Esophagus muscularis mucosa (tissue), 4 donors: Measurements from ENCODE around the gene KHDC4. TPM values are rescaled to one million over a fixed set of nuclear protein-coding genes. Genes with fewer than 3 reads are reported as not detected.

Source experiments
- DNase-seq: peaks from one replicate; pipeline ENCODE4 v3.0.0-alpha.2; 2017; ENCODE audit errors: extremely low spot score
- H3K27ac ChIP-seq, 4 donors: fragments of 200-600 bp; sonication (generic); replicated peaks in 1 of 4; 1 replicate in 3 of 4; 2 replicates in 1 of 4; pipeline ENCODE4 v1.5.1; 2016 to 2019; ENCODE audit warnings: mild to moderate bottlenecking in 1 of 4
- H3K27me3 ChIP-seq, 4 donors: fragments of 200-600 bp; sonication (generic); one replicate each; pipeline versions ENCODE4 v1.5.1 to v1.6.0; 2016 to 2019
- H3K36me3 ChIP-seq, 4 donors: fragments of 200-600 bp; sonication (generic); one replicate each; pipeline ENCODE4 v1.5.1; 2016 to 2019
- H3K4me1 ChIP-seq, 4 donors: fragments of 200-600 bp; sonication (generic); one replicate each; pipeline ENCODE4 v1.5.1; 2016 to 2019
- H3K4me3 ChIP-seq, 4 donors: fragments of 200-600 bp; sonication (generic); 1 replicate in 2 of 4; 2 replicates in 2 of 4; pipeline ENCODE4 v1.5.1; 2016 to 2019; ENCODE audit warnings: mild to moderate bottlenecking in 4 of 4, moderate library complexity in 1 of 4
- H3K9me3 ChIP-seq, 4 donors: fragments of 200-600 bp; sonication (generic); 1 replicate in 3 of 4; 2 replicates in 1 of 4; pipeline ENCODE4 v1.5.1; 2016 to 2019
- CTCF ChIP-seq, 3 experiments: fragments of 200-600 bp in 2 of 3; fragments of 450-650 bp in 1 of 3; sonication (generic) in 2 of 3; IDR thresholded peaks; one replicate each; pipeline ENCODE4 v1.5.1; 2017 to 2019; ENCODE audit warnings: antibody characterized with exemption in 3 of 3, mild to moderate bottlenecking in 2 of 3, moderate library complexity in 1 of 3
- EP300 ChIP-seq: sonication (generic); formaldehyde crosslinking; IDR thresholded peaks from one replicate; pipeline ENCODE4 v1.6.1; 2017; ENCODE audit warnings: antibody characterized with exemption
- POLR2A ChIP-seq: fragments of 450-650 bp; IDR thresholded peaks from one replicate; pipeline ENCODE4 v1.6.1; 2017; ENCODE audit warnings: antibody characterized with exemption, moderate library complexity, mild to moderate bottlenecking, low read depth
- POLR2AphosphoS5 ChIP-seq, 2 donors: sonication (generic); formaldehyde crosslinking; IDR thresholded peaks; one replicate each; pipeline ENCODE4 v1.6.1; 2017; ENCODE audit warnings: antibody characterized with exemption in 2 of 2
- WGBS: methylation state at CpG from one replicate; pipeline ENCODE4 v1.1.5; 2018; 5-methylcytosine and 5-hydroxymethylcytosine counted together
- intact Hi-C: fragments of 100-400 bp; cut with DNase I; formaldehyde crosslinking; loops from one replicate; pipeline ENCODE4 v1.15.1; 2023
- total RNA-seq, 4 donors: library from RNA; depleted of rRNA; stranded (reverse); fragments of >200 nt; gene quantifications; one replicate each; pipeline versions ENCODE4 v1.1.0 to v1.2.1, GENCODE V29; 2016

KHDC4 gene
- total RNA-seq, result 10 to 100 TPM; 25.8 to 41.5 (median 29.2) TPM

DNA sequence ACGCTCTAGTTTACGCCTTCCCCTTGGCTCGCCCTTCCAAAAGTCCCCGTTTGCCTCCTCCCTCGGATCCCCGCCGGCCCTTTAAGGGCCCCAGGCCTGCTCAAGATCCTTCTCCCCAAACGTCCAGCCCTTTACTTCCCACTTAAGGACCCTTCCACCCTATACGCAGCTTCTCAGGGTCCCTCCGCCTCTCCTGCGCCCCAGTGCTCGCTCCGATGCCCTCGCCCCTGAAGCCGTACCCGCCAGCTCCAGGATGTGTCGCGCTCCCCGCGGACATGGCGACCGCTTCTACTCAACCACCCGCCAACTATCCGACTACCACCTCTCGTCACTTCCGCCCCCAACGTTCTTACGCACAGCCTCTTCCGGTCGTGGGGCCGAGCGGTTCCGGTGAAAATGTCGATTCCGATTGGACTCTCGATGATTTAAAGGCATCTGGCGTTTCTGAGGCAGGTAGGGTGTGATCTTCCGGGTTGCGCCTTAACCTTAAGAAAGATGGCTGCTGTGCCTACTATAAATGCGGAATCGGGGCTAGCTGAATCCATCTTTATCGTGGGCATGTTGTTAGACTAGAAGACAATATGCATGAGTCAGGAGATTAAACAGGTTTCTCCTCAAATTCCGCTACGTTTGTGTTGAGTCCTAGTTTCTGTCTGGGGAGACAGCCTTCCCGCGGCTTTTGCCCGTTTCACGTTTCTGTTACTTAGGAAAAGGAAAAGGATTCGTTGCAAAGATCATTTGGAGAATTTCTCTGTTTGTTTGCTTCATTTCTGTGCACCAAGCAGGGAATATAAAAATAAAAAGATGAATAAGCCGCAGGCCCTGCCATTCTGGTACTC lies at the start of gene KHDC4:
KHDC4 (minus strand) TSS at position 317 of the 839 bp plus-strand sequence; CDS start at position 277, 40 bp downstream.
- under 1% methylated on average over 49 of the region's 50 CpGs for WGBS
- peaks cover 13 to 43% (median 31%) of the 10 kb centered on the region in 4 donors for H3K36me3 ChIP-seq
- TF ChIP-seq EP300, result no peak
- peak; percentile 95 for TF ChIP-seq POLR2A
- TF ChIP-seq CTCF (IDR thresholded peaks at IDR 0.05), result peak in 2 of 3 experiments; percentile 11 to 27
- peak; percentile 99 to 100 for TF ChIP-seq POLR2AphosphoS5 (IDR thresholded peaks at IDR 0.05)
- no peaks in the 10 kb centered on the region for H3K9me3 ChIP-seq
- peak; percentile 99 for DNase-seq
- H3K27ac ChIP-seq, result peak within 1 kb of the TSS; percentile 85 to 94 (median 88)
- intact Hi-C loops, result no loop called here
- peak within 1 kb of the TSS; percentile 61 to 85 (median 76) for H3K4me3 ChIP-seq
- H3K4me1 ChIP-seq, result peaks cover 54 to 68% (median 65%) of the 10 kb centered on the region in 4 donors
- no peaks in the 10 kb centered on the region for H3K27me3 ChIP-seq

DNA sequence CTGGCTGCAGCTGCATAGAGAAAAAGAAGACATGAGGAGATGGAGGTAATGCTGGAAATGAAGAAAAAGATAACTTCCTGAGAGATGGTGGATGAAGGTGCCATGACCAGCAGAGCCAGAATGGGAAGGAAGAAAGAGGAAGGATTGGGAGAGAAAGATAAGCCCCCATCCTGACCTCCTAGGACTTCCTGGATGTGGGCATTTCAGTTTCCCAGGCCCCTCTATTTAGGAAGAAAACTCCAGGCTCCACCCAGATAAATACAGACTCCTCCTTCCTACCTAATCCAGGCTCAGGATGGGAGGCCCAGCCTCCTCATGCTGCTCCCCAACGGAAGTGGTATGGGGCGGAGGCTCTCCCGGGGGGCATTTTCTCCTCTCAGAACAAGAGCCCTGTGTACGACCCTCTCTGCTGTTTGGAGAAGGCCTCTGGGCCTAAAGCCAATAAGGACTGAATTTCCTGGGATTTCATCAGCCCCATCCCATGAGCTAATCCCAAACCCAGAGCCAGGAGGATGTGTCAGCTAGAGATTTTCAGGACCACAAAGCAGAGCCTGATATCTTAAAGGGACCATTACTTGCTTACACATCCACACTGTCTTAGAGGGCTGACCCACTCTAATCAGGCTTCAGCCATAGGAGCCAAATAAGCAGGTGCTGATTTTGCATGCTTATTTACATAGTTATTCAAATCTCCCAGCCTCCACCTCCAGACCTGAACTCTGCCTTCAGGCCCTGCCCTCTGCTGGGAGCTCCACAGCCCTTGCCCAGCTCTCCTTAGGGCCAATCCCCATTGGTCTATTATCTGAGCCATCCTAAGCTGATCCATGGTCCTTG lies 49.2 kb upstream of the KHDC4 start:
- H3K36me3 ChIP-seq, result no peaks in the 10 kb centered on the region
- H3K27ac ChIP-seq, result peak overlapping the region; percentile 97
- no peaks in the 10 kb centered on the region for H3K9me3 ChIP-seq
- TF ChIP-seq EP300 (no peak), POLR2AphosphoS5 (IDR thresholded peaks at IDR 0.05) (peak; percentile 39 to 56), CTCF (IDR thresholded peaks at IDR 0.05) (no peak), POLR2A (no peak)
- WGBS, result 30% methylated on average over 2 of the region's 4 CpGs
- H3K4me3 ChIP-seq, result peak overlapping the region; percentile 26 to 46 (median 32)
- intact Hi-C loops, result loop anchor here (2.0 kb wide), 1 partner anchor 23 kb away; no protein-coding TSS in a partner anchor
- peaks cover 51 to 66% (median 59%) of the 10 kb centered on the region in 4 donors for H3K4me1 ChIP-seq
- H3K27me3 ChIP-seq, result no peaks in the 10 kb centered on the region
- DNase-seq, result no peak

GRCh38 chr1:155982106-155982505 lies 47.9 kb upstream of the KHDC4 start:
- 52% methylated on average over 7 of the region's 7 CpGs for WGBS
- intact Hi-C loops, result loop anchor here (2.0 kb wide), 1 partner anchor 21 kb away; no protein-coding TSS in a partner anchor
- Histone ChIP-seq H3K27me3 (no peaks in the 10 kb centered on the region), H3K4me1 (peaks cover 54 to 69% (median 63%) of the 10 kb centered on the region in 4 donors), H3K9me3 (no peaks in the 10 kb centered on the region), H3K4me3 (peak overlapping the region in 3 of 4 donors; percentile 18 to 46 (median 35)), H3K36me3 (no peaks in the 10 kb centered on the region), H3K27ac (peak overlapping the region; percentile 97)
- TF ChIP-seq CTCF (IDR thresholded peaks at IDR 0.05) (no peak), POLR2A (no peak), POLR2AphosphoS5 (IDR thresholded peaks at IDR 0.05) (no peak), EP300 (no peak)
- DNase-seq, result no peak

DNA sequence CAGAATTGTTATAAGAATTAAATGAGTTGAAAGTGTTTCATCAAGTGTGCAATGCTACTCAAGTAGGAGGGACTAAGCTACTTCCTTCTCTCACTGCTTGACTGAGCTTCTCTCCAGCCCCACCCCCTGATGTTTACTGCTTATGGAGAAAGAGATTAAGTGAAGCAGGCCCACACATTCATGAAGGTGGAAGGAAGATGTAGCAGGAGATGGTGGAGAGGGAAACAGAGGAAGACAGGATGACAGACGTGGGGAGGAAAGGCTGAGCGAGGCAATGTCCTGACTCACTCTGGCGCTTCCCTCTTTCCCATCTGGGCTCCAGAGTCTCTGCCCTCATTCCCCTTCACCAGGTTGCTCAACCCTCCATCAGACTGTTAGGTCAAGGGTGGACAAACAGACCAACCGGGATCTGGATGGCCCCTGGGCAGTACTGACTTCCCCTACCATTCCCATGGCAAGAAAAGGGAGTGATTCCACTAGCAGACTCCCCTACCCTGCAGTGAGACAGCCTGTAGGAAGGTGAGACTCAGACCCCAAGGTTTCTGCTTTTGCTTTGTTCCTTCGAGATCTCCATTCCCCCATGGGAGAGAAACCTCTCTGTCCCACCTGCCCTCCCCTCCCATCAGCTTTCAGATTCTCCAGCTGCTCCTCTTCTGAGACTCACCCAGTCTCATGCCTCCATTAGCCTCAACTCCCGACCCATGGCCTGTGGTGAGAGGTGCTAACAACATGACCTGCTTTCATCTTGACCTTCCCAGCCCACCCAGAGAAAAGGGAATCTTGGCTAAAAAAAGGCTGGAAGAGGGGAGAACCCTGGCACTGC lies 47.3 kb upstream of the KHDC4 start:
- intact Hi-C loops, result loop anchor here (2.0 kb wide), 1 partner anchor 21 kb away; no protein-coding TSS in a partner anchor
- no peaks in the 10 kb centered on the region for H3K36me3 ChIP-seq
- H3K27me3 ChIP-seq, result no peaks in the 10 kb centered on the region
- no peak for DNase-seq
- 54% methylated on average over 6 of the region's 6 CpGs for WGBS
- peak overlapping the region; percentile 97 for H3K27ac ChIP-seq
- peak overlapping the region; percentile 12 to 46 (median 26) for H3K4me3 ChIP-seq
- no peaks in the 10 kb centered on the region for H3K9me3 ChIP-seq
- no peak for TF ChIP-seq POLR2A
- TF ChIP-seq POLR2AphosphoS5 (IDR thresholded peaks at IDR 0.05), result peak; percentile 40 to 63
- H3K4me1 ChIP-seq, result peaks cover 57 to 74% (median 69%) of the 10 kb centered on the region in 4 donors
